ENCODE measurements around the gene DVL1. TPM values are rescaled to one million over a fixed set of nuclear protein-coding genes. Genes with fewer than 3 reads are reported as not detected.

The DVL1 gene
- total RNA-seq, 2 experiments from 2014 or later: 35.5 to 37.4 TPM

GRCh38 chr1:1347026-1347595 is 2.1 kb downstream of the DVL1 start:
- Mint-ChIP-seq H3K27ac (peak overlapping the region; percentile 61), H3K36me3 (no peaks in the 10 kb centered on the region), H3K27me3 (peaks cover 3% of the 10 kb centered on the region), H3K9me3 (no peaks in the 10 kb centered on the region), H3K4me1 (peaks cover 6% of the 10 kb centered on the region), H3K4me3 (peak overlapping the region; percentile 22)
- POLR2A ChIA-PET: interaction anchor here (1.1 to 1.4 kb wide), 3 partner anchors 12 to 334 kb away, joined by 3 to 6 read pairs (median 4); partner anchors contain the start of gene ISG15
- ATAC-seq (ENCODE audit: low read depth) (no peak), DNase-seq (no peak)

- Mint-ChIP-seq H3K9me3 (no peaks in the 10 kb centered on the region), H3K27ac (no peak overlapping the region), H3K36me3 (peaks cover 1% of the 10 kb centered on the region), H3K4me3 (no peak overlapping the region), H3K4me1 (peaks cover 5% of the 10 kb centered on the region), H3K27me3 (no peaks in the 10 kb centered on the region)
- no peak for ATAC-seq (ENCODE audit: low read depth)
- no peak for DNase-seq
- POLR2A ChIA-PET: interaction anchor here (1.1 kb wide), 1 partner anchor 12 kb away, joined by 3 read pairs; no protein-coding TSS in a partner anchor
These were observed 2.7 kb downstream of the DVL1 start for GRCh38 chr1:1346501-1346890.

- no peak overlapping the region for H3K4me3 Mint-ChIP-seq
- POLR2A ChIA-PET: interaction anchor here (1.1 kb wide), 1 partner anchor 11 kb away, joined by 3 read pairs; no protein-coding TSS in a partner anchor
- peaks cover 5% of the 10 kb centered on the region for H3K4me1 Mint-ChIP-seq
- no peaks in the 10 kb centered on the region for H3K27me3 Mint-ChIP-seq
- H3K36me3 Mint-ChIP-seq: peaks cover 5% of the 10 kb centered on the region
- H3K27ac Mint-ChIP-seq: no peak overlapping the region
- no peaks in the 10 kb centered on the region for H3K9me3 Mint-ChIP-seq
- ATAC-seq (ENCODE audit: low read depth) (no peak), DNase-seq (no peak)
These were observed 3.2 kb downstream of the DVL1 start for GRCh38 chr1:1345860-1346500.

- DNase-seq (no peak), ATAC-seq (ENCODE audit: low read depth) (no peak)
- Mint-ChIP-seq H3K27ac (no peak overlapping the region), H3K9me3 (no peaks in the 10 kb centered on the region), H3K4me3 (no peak overlapping the region), H3K27me3 (no peaks in the 10 kb centered on the region), H3K4me1 (peaks cover 5% of the 10 kb centered on the region), H3K36me3 (peaks cover 11% of the 10 kb centered on the region)
- POLR2A ChIA-PET: no interaction called here
These were observed 3.8 kb downstream of the DVL1 start for GRCh38 chr1:1345384-1345783.

GRCh38 chr1:1344655-1345361 is 4.4 kb downstream of the DVL1 start:
- Mint-ChIP-seq H3K36me3 (peaks cover 11% of the 10 kb centered on the region), H3K27me3 (no peaks in the 10 kb centered on the region), H3K9me3 (no peaks in the 10 kb centered on the region), H3K27ac (no peak overlapping the region), H3K4me3 (no peak overlapping the region), H3K4me1 (peaks cover 5% of the 10 kb centered on the region)
- no peak for DNase-seq
- ATAC-seq (ENCODE audit: low read depth): no peak
- POLR2A ChIA-PET: no interaction called here

GRCh38 chr1:1343811-1344421 is 5.3 kb downstream of the DVL1 start:
- Mint-ChIP-seq H3K27me3 (no peaks in the 10 kb centered on the region), H3K4me3 (no peak overlapping the region), H3K4me1 (peaks cover 5% of the 10 kb centered on the region), H3K36me3 (peaks cover 11% of the 10 kb centered on the region), H3K9me3 (no peaks in the 10 kb centered on the region), H3K27ac (no peak overlapping the region)
- POLR2A ChIA-PET: no interaction called here
- DNase-seq: no peak
- ATAC-seq (ENCODE audit: low read depth): no peak

GRCh38 chr1:1342584-1343115 is 6.6 kb downstream of the DVL1 start:
- DNase-seq (no peak), ATAC-seq (ENCODE audit: low read depth) (no peak)
- no peaks in the 10 kb centered on the region for H3K27me3 Mint-ChIP-seq
- POLR2A ChIA-PET: no interaction called here
- H3K36me3 Mint-ChIP-seq: peaks cover 11% of the 10 kb centered on the region
- H3K9me3 Mint-ChIP-seq: no peaks in the 10 kb centered on the region
- H3K4me3 Mint-ChIP-seq: no peak overlapping the region
- H3K27ac Mint-ChIP-seq: no peak overlapping the region
- peaks cover 5% of the 10 kb centered on the region for H3K4me1 Mint-ChIP-seq

- Mint-ChIP-seq H3K4me1 (peaks cover 2% of the 10 kb centered on the region), H3K27me3 (no peaks in the 10 kb centered on the region), H3K27ac (no peak overlapping the region), H3K9me3 (no peaks in the 10 kb centered on the region), H3K36me3 (peaks cover 11% of the 10 kb centered on the region), H3K4me3 (no peak overlapping the region)
- ATAC-seq (ENCODE audit: low read depth) (no peak), DNase-seq (no peak)
- POLR2A ChIA-PET: interaction anchor here (0.5 kb wide), 1 partner anchor 21 kb away, joined by 4 read pairs; no protein-coding TSS in a partner anchor
These were observed 7.1 kb downstream of the DVL1 start for GRCh38 chr1:1342061-1342562.

- ATAC-seq (ENCODE audit: low read depth) (no peak), DNase-seq (no peak)
- POLR2A ChIA-PET: interaction anchor here (0.5 kb wide), 1 partner anchor 22 kb away, joined by 4 read pairs; no protein-coding TSS in a partner anchor
- no peaks in the 10 kb centered on the region for H3K9me3 Mint-ChIP-seq
- H3K4me3 Mint-ChIP-seq: no peak overlapping the region
- H3K27me3 Mint-ChIP-seq: no peaks in the 10 kb centered on the region
- H3K36me3 Mint-ChIP-seq: peaks cover 11% of the 10 kb centered on the region
- no peaks in the 10 kb centered on the region for H3K4me1 Mint-ChIP-seq
- no peak overlapping the region for H3K27ac Mint-ChIP-seq
These were observed 7.6 kb downstream of the DVL1 start for GRCh38 chr1:1341549-1342021.

GRCh38 chr1:1340791-1341548 is 8.2 kb downstream of the DVL1 start:
- peaks cover 11% of the 10 kb centered on the region for H3K36me3 Mint-ChIP-seq
- H3K4me1 Mint-ChIP-seq: no peaks in the 10 kb centered on the region
- POLR2A ChIA-PET: no interaction called here
- H3K9me3 Mint-ChIP-seq: no peaks in the 10 kb centered on the region
- no peak overlapping the region for H3K4me3 Mint-ChIP-seq
- H3K27me3 Mint-ChIP-seq: no peaks in the 10 kb centered on the region
- ATAC-seq (ENCODE audit: low read depth): no peak
- no peak for DNase-seq
- no peak overlapping the region for H3K27ac Mint-ChIP-seq

- Mint-ChIP-seq H3K36me3 (peaks cover 11% of the 10 kb centered on the region), H3K27ac (no peak overlapping the region), H3K9me3 (no peaks in the 10 kb centered on the region), H3K27me3 (no peaks in the 10 kb centered on the region), H3K4me1 (no peaks in the 10 kb centered on the region), H3K4me3 (no peak overlapping the region)
- DNase-seq (no peak), ATAC-seq (ENCODE audit: low read depth) (no peak)
- POLR2A ChIA-PET: no interaction called here
These were observed 9.0 kb downstream of the DVL1 start for GRCh38 chr1:1340185-1340584.

- H3K9me3 Mint-ChIP-seq: no peaks in the 10 kb centered on the region
- no peaks in the 10 kb centered on the region for H3K27me3 Mint-ChIP-seq
- H3K4me3 Mint-ChIP-seq: no peak overlapping the region
- ATAC-seq (ENCODE audit: low read depth): no peak
- no peak overlapping the region for H3K27ac Mint-ChIP-seq
- H3K4me1 Mint-ChIP-seq: no peaks in the 10 kb centered on the region
- no peak for DNase-seq
- POLR2A ChIA-PET: no interaction called here
- peaks cover 11% of the 10 kb centered on the region for H3K36me3 Mint-ChIP-seq
These were observed 10.9 kb downstream of the DVL1 start for GRCh38 chr1:1338278-1338677.

GRCh38 chr1:1337793-1338147 is 11.4 kb downstream of the DVL1 start:
- DNase-seq (peak; percentile 56), ATAC-seq (ENCODE audit: low read depth) (peak; percentile 30)
- POLR2A ChIA-PET: no interaction called here
- H3K36me3 Mint-ChIP-seq: peaks cover 11% of the 10 kb centered on the region
- no peaks in the 10 kb centered on the region for H3K9me3 Mint-ChIP-seq
- no peak overlapping the region for H3K4me3 Mint-ChIP-seq
- H3K4me1 Mint-ChIP-seq: no peaks in the 10 kb centered on the region
- no peak overlapping the region for H3K27ac Mint-ChIP-seq
- H3K27me3 Mint-ChIP-seq: no peaks in the 10 kb centered on the region
